ENCODE measurements around the gene XRCC1.
A peak's percentile ranks its signal among the peaks of the same experiment; 100 is the strongest.

The XRCC1 gene

DNA sequence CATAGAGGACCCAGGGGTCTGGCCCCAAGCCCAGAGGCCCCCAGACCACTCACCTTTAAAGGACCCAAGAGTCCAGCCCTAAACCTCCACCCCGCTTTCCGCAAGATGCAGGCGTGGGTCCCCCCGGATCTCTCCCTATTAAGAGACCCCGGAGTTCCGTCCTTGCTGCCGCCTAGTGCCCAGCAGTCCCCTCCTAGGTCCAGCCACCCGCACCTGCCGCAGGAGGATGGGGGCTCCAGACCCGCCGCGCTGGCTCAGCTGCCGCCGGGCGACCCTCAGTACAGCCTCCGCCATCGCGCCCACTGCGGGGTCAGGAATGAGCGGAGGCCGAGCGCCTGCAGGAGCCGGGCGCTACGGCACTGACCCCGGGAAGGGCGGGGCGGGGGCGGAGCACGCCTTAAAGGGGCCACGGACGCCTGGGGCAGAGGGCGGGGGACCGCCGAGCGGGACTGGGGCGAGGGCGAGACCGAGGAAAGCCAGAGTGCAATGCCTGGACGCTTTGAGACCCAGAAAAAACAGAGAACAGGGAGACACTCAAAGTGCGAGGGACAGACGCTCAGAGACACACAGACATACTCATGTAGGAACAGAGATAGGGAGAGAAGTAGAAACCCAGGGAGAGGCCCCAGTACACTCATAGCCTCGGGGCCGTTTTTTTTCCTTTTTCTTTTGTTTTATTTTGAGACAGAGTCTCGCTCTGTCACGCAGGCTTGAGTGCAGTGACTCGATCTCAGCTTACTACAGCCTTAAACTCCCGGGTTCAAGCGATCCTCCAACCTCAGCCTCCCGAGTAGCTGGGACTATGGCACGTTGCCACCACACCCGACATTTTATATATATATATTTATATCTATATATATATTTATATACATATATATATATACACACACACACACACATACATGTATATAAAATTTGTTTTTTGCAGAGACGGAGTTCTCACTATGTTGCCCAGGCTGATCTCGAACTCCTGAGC lies 48.2 kb downstream of the XRCC1 start, which contains the start of gene ETHE1 (continued):
- TF ChIP-seq ZNF221 (tag by site-specific recombination; IDR thresholded peaks at IDR 0.05; ENCODE audit: borderline replicate concordance) (no peak), ZNF23 (tag by site-specific recombination; IDR thresholded peaks at IDR 0.05; ENCODE audit: borderline replicate concordance) (peak; percentile 9; the same call in 1 of the 2 replicates), ZNF624 (tag by site-specific recombination; IDR thresholded peaks at IDR 0.05) (no peak), KLF8 (tag by site-specific recombination; IDR thresholded peaks at IDR 0.05) (peak; percentile 95), KLF10 (tag by site-specific recombination; IDR thresholded peaks at IDR 0.05) (peak; percentile 92), ZNF521 (tag by site-specific recombination; IDR thresholded peaks at IDR 0.05) (no peak), ZIC2 (tag by site-specific recombination; IDR thresholded peaks at IDR 0.05) (peak; percentile 51; the same call in 1 of the 2 replicates), ZNF645 (tag by site-specific recombination; IDR thresholded peaks at IDR 0.05) (no peak), ZNF248 (tag by site-specific recombination; IDR thresholded peaks at IDR 0.05) (no peak), ZSCAN16 (tag by site-specific recombination; IDR thresholded peaks at IDR 0.05) (no peak), TSHZ1 (tag by site-specific recombination; IDR thresholded peaks at IDR 0.05; ENCODE audit: borderline replicate concordance) (peak; percentile 25; the same call in 1 of the 2 replicates), EGR2 (tag by site-specific recombination; IDR thresholded peaks at IDR 0.05; ENCODE audit: low read depth) (peak; percentile 97), MYNN (tag by site-specific recombination; IDR thresholded peaks at IDR 0.05; ENCODE audit: borderline replicate concordance) (no peak), ZNF350 (tag by site-specific recombination; IDR thresholded peaks at IDR 0.05) (no peak), ZNF2 (tag by site-specific recombination; IDR thresholded peaks at IDR 0.05) (peak; percentile 59), PRDM1 (tag by site-specific recombination; IDR thresholded peaks at IDR 0.05) (peak; percentile 75), ZNF354C (tag by site-specific recombination; IDR thresholded peaks at IDR 0.05; ENCODE audit: borderline replicate concordance, low read depth) (no peak), ZNF670 (tag by site-specific recombination; IDR thresholded peaks at IDR 0.05; ENCODE audit: low read depth) (no peak), ZNF114 (tag by site-specific recombination; IDR thresholded peaks at IDR 0.05) (no peak), ZNF658 (tag by site-specific recombination; IDR thresholded peaks at IDR 0.05) (no peak), KLF1 (tag by site-specific recombination; IDR thresholded peaks at IDR 0.05) (peak; percentile 98), ZSCAN23 (tag by site-specific recombination; IDR thresholded peaks at IDR 0.05) (no peak; the same call in 1 of the 2 replicates), OVOL3 (tag by site-specific recombination; IDR thresholded peaks at IDR 0.05) (no peak), RBAK (tag by site-specific recombination; IDR thresholded peaks at IDR 0.05) (no peak), GLI2 (tag by site-specific recombination; IDR thresholded peaks at IDR 0.05; ENCODE audit: borderline replicate concordance, low read depth) (no peak), ZBTB20 (tag by site-specific recombination; IDR thresholded peaks at IDR 0.05) (peak; percentile 87), GFI1B (tag by site-specific recombination; IDR thresholded peaks at IDR 0.05) (no peak)
- TF ChIP-seq, protein P1, sequence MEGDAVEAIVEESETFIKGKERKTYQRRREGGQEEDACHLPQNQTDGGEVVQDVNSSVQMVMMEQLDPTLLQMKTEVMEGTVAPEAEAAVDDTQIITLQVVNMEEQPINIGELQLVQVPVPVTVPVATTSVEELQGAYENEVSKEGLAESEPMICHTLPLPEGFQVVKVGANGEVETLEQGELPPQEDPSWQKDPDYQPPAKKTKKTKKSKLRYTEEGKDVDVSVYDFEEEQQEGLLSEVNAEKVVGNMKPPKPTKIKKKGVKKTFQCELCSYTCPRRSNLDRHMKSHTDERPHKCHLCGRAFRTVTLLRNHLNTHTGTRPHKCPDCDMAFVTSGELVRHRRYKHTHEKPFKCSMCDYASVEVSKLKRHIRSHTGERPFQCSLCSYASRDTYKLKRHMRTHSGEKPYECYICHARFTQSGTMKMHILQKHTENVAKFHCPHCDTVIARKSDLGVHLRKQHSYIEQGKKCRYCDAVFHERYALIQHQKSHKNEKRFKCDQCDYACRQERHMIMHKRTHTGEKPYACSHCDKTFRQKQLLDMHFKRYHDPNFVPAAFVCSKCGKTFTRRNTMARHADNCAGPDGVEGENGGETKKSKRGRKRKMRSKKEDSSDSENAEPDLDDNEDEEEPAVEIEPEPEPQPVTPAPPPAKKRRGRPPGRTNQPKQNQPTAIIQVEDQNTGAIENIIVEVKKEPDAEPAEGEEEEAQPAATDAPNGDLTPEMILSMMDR (tag by site-specific recombination; IDR thresholded peaks at IDR 0.05): peak; percentile 79
- TF ChIP-seq, protein P2, sequence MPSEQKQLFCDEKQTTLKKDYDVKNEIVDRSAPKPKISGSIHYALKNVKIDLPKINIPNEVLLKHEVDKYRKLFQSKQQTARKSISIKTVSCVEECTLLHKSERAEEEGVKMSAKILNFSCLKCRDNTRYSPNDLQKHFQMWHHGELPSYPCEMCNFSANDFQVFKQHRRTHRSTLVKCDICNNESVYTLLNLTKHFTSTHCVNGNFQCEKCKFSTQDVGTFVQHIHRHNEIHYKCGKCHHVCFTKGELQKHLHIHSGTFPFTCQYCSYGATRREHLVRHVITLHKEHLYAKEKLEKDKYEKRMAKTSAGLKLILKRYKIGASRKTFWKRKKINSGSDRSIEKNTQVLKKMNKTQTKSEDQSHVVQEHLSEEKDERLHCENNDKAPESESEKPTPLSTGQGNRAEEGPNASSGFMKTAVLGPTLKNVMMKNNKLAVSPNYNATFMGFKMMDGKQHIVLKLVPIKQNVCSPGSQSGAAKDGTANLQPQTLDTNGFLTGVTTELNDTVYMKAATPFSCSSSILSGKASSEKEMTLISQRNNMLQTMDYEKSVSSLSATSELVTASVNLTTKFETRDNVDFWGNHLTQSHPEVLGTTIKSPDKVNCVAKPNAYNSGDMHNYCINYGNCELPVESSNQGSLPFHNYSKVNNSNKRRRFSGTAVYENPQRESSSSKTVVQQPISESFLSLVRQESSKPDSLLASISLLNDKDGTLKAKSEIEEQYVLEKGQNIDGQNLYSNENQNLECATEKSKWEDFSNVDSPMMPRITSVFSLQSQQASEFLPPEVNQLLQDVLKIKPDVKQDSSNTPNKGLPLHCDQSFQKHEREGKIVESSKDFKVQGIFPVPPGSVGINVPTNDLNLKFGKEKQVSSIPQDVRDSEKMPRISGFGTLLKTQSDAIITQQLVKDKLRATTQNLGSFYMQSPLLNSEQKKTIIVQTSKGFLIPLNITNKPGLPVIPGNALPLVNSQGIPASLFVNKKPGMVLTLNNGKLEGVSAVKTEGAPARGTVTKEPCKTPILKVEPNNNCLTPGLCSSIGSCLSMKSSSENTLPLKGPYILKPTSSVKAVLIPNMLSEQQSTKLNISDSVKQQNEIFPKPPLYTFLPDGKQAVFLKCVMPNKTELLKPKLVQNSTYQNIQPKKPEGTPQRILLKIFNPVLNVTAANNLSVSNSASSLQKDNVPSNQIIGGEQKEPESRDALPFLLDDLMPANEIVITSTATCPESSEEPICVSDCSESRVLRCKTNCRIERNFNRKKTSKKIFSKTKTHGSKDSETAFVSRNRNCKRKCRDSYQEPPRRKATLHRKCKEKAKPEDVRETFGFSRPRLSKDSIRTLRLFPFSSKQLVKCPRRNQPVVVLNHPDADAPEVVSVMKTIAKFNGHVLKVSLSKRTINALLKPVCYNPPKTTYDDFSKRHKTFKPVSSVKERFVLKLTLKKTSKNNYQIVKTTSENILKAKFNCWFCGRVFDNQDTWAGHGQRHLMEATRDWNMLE (tag by site-specific recombination; conservative IDR thresholded peaks at IDR 0.05; ENCODE audit: low read depth): 0 out of 2 replicates have a peak, but pooled peaks have one; percentile 10

Measured in HEK293 (cell line).